Stimulated activated CD4-positive, alpha-beta T cell treated with anti-CD3 and anti-CD28 coated beads, Interleukin-1b, Interleukin-23, amount 100 ng/mL, for 48 hours (primary cell): ENCODE measurements around the gene XKR8.

Experiments used
- DNase-seq: peaks from one replicate; pipeline ENCODE4 v3.0.0-alpha.2; 2020

XKR8 gene

GRCh38 chr1:27956761-27957160 lies 3.0 kb upstream of the XKR8 start:
- DNase-seq, result no peak

- DNase-seq, result no peak
These were observed 2.1 kb upstream of the XKR8 start for GRCh38 chr1:27957655-27958054.

- no peak for DNase-seq
These were observed 1.3 kb upstream of the XKR8 start for GRCh38 chr1:27958513-27958912.

GRCh38 chr1:27960762-27961645 lies 1.2 kb downstream of the XKR8 start:
- no peak for DNase-seq

GRCh38 chr1:27961646-27962221 lies 2.0 kb downstream of the XKR8 start:
- DNase-seq, result no peak

- DNase-seq, result no peak
These were observed 3.6 kb downstream of the XKR8 start for GRCh38 chr1:27963393-27963792.

GRCh38 chr1:27966402-27967105 lies 6.8 kb downstream of the XKR8 start:
- DNase-seq, result no peak

GRCh38 chr1:27967106-27967883 lies 7.5 kb downstream of the XKR8 start:
- DNase-seq, result no peak

- no peak for DNase-seq
These were observed 8.2 kb downstream of the XKR8 start for GRCh38 chr1:27967884-27968466.

GRCh38 chr1:27968692-27969091 lies 8.9 kb downstream of the XKR8 start:
- peak; percentile 14 for DNase-seq

- DNase-seq, result no peak
These were observed 10.6 kb downstream of the XKR8 start for GRCh38 chr1:27970401-27970800.

- no peak for DNase-seq
These were observed 11.9 kb downstream of the XKR8 start for GRCh38 chr1:27971674-27972073.

GRCh38 chr1:27972141-27972540 lies 12.4 kb downstream of the XKR8 start:
- no peak for DNase-seq

GRCh38 chr1:27973771-27974416 lies 14.1 kb downstream of the XKR8 start:
- no peak for DNase-seq

GRCh38 chr1:27974417-27974781 lies 14.6 kb downstream of the XKR8 start:
- no peak for DNase-seq

GRCh38 chr1:27979151-27979858 lies 19.5 kb downstream of the XKR8 start:
- no peak for DNase-seq

GRCh38 chr1:27979859-27980201 lies 20.1 kb downstream of the XKR8 start:
- DNase-seq, result no peak

GRCh38 chr1:27980216-27980845 lies 20.6 kb downstream of the XKR8 start:
- DNase-seq, result no peak

- DNase-seq, result no peak
These were observed 21.4 kb downstream of the XKR8 start for GRCh38 chr1:27981145-27981544.

- no peak for DNase-seq
These were observed 31.3 kb downstream of the XKR8 start for GRCh38 chr1:27990920-27991537.

GRCh38 chr1:27992276-27992675 lies 32.5 kb downstream of the XKR8 start:
- peak; percentile 38 for DNase-seq
